Stimulated activated naive CD4-positive, alpha-beta T cell treated with Interleukin-2 at 50 U/mL for 16 hours (primary cell): ENCODE data around the gene TNFAIP6.
"Not testable (repeated sequence)": the region's sequence is repeated elsewhere in the genome, so short reads cannot be mapped to it uniquely, and the experiment has no call there.

Experiments used
- DNase-seq: peaks from one replicate; lab custom pipeline; 2025; lab: John Stamatoyannopoulos, UW

TNFAIP6 gene

GRCh38 chr2:151361674-151362370, 4.4 kb downstream of the TNFAIP6 start:
- DNase-seq = no peak

GRCh38 chr2:151363709-151364108, 6.3 kb downstream of the TNFAIP6 start:
- no peak for DNase-seq

GRCh38 chr2:151367571-151367970, 10.2 kb downstream of the TNFAIP6 start:
- no peak for DNase-seq

- DNase-seq = no peak
Observed at GRCh38 chr2:151374436-151374835, 17.0 kb downstream of the TNFAIP6 start.

GRCh38 chr2:151379169-151379568, 21.8 kb downstream of the TNFAIP6 start:
- DNase-seq = no peak

- no peak for DNase-seq
Observed at GRCh38 chr2:151380580-151381235, 23.3 kb downstream of the TNFAIP6 start.

GRCh38 chr2:151381266-151381665, 23.9 kb downstream of the TNFAIP6 start:
- DNase-seq = no peak

GRCh38 chr2:151388011-151388410, 30.6 kb downstream of the TNFAIP6 start:
- DNase-seq = no peak

- DNase-seq = no peak
Observed at GRCh38 chr2:151391436-151391835, 34.0 kb downstream of the TNFAIP6 start.

- DNase-seq = no peak
Observed at GRCh38 chr2:151394509-151394908, 37.1 kb downstream of the TNFAIP6 start.

- no peak for DNase-seq
Observed at GRCh38 chr2:151395509-151396374, 38.4 kb downstream of the TNFAIP6 start.

GRCh38 chr2:151399981-151400380, 42.6 kb downstream of the TNFAIP6 start:
- DNase-seq = no peak

- DNase-seq = no peak
Observed at GRCh38 chr2:151401149-151401548, 43.8 kb downstream of the TNFAIP6 start.

- DNase-seq = no peak
Observed at GRCh38 chr2:151403914-151404313, 46.5 kb downstream of the TNFAIP6 start.

- DNase-seq = no peak
Observed at GRCh38 chr2:151405376-151405775, 48.0 kb downstream of the TNFAIP6 start.

GRCh38 chr2:151407281-151407680, 49.9 kb downstream of the TNFAIP6 start:
- no peak for DNase-seq

- no peak for DNase-seq
Observed at GRCh38 chr2:151408788-151409600, 51.6 kb downstream of the TNFAIP6 start.

- DNase-seq = peak; percentile 76
Observed at GRCh38 chr2:151409601-151410484, 52.5 kb downstream of the TNFAIP6 start, which contains the start of gene RIF1. Gene RIF1, plus strand, starts transcription at chr2:151409902. Its CDS starts 522 bp downstream, at chr2:151410424.

GRCh38 chr2:151410485-151410834, 53.1 kb downstream of the TNFAIP6 start:
- peak; percentile 35 for DNase-seq

- no peak for DNase-seq
Observed at GRCh38 chr2:151417650-151418049, 60.3 kb downstream of the TNFAIP6 start.

GRCh38 chr2:151421681-151422080, 64.3 kb downstream of the TNFAIP6 start:
- DNase-seq = not testable (repeated sequence)
